GM21447 (cell line): ENCODE data around the gene BCCIP.

Experiments used
- ATAC-seq: cut with Tn5 transposase; IDR thresholded peaks from one replicate; pipeline ENCODE4 v1.9.1; 2021; ENCODE audit not compliant: unreplicated experiment

The BCCIP gene

GRCh38 chr10:125843603-125844329 lies 20.4 kb downstream of the BCCIP start:
- ATAC-seq = no peak

- no peak for ATAC-seq
Measured at GRCh38 chr10:125844751-125845221, 21.4 kb downstream of the BCCIP start.

DNA sequence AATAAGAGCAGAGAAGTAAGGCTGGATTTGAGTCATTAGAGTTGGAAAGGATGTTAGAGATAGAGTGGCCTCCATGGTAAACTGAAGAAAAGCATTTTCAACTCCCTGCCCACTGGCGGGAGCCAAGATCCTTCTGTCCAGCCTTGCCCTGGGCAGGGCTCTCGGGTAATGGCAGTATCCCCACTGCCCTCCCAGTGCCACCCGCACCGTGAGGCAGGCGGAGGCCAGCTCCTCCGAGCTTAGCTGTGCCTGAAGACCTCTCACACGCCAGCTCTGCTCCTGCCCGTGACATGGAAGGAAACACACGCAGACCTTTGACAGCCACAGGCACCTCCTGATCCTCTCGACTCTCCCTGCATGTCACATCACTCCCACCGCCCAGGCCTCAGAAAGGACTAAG lies 22.3 kb downstream of the BCCIP start:
- no peak for ATAC-seq

GRCh38 chr10:125846894-125847293 lies 23.5 kb downstream of the BCCIP start:
- peak; percentile 71 for ATAC-seq

GRCh38 chr10:125848371-125848770 lies 25.0 kb downstream of the BCCIP start:
- ATAC-seq = no peak

- ATAC-seq = no peak
Measured at GRCh38 chr10:125848857-125849256, 25.5 kb downstream of the BCCIP start.

DNA sequence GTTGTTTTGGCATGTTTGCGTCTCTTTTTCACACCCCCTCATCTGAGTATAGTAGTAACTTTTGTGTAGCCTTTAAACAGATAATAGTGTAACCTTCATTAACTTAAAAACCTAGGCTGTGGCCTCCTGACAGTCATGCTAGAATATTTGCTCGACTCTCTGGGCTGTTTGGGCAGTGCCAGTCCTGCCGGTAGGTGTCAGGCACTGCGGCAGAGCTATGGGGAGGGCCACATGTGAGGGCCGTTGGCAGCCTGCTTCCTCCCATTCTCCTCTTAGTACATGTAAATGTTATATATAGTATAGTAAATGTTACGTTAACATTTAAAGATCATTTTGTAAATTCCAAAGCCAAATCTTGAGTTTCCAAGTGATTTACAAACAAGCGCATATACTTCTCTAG lies 26.1 kb downstream of the BCCIP start:
- no peak for ATAC-seq

DNA sequence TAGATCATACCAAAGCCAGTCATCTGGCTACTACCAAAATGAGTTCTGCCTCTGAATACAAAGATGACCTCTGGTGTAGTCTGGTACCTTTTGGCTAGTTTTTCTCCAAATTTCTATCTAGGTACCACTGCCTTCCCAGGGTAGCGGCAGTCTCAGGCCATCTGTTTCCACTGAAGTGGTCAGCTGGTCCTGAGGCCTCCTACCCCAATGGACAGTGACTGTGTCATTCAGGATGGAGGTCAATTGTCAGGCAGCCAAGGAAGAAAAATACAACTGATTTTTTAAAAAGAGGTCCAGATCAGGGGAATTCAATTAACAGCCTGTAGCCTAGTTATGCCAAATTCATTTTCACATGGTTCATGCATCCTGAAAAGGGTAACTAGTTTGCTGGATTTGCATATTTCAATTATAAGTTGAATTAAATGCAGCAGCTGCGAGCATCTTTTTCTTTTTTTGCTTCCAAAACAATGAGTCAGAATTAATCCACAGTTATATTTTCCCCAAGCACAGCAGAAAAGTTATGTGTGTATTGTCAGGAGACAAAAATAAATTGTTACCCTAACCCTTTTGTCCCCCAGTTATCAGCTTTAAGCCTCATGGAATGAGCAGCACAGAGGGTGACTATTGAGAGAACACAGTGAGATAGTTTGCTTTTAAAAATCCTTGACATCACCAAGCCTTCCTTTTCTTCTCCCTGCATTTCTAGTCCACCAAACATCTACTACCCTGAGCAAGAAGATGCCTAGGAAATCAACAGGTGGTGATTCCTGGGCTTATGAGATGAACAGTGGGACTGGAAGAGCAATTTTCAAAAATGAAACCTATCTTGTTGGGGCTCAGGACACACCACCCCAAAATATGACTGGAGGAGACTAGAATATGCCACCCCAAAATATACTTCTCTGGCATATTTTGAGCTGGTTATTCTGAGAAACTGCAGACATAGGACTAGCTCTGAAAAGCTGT lies 27.7 kb downstream of the BCCIP start:
- ATAC-seq = no peak

- no peak for ATAC-seq
Measured at GRCh38 chr10:125852487-125852886, 29.1 kb downstream of the BCCIP start.

GRCh38 chr10:125857185-125857760 lies 33.9 kb downstream of the BCCIP start:
- ATAC-seq = no peak

DNA sequence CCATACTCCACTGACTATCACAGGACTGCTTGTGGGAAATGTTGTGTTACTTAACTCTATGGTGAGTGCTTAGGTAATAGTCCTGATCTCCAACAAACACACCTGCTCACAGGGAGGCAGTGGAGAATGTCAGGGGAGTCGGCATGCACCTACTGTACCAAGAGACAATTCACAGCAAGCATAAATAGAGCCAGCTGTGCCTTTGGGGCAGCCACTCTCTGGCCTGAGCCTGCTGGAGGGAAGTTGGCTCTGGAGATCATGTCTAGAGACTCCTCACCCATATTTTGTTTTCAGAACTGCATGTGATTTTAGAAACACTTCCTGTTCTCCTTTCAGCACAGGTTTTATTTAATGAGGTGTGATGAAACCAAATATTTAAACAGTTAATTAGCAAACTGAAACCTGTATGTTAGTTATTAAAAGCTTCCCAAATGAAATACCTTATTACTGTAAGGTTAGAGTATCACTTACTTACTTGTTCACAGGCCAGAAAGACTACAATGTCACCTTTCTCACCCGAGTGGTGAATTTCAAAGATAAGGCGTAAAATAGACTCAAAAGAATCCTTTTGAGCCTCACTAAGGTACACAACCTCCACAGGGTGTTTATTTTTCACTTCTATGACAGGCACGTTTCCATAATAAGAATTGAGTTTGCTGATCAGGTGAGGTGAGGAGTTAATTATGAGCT lies 35.9 kb downstream of the BCCIP start:
- ATAC-seq = no peak

GRCh38 chr10:125865120-125865519 lies 41.8 kb downstream of the BCCIP start:
- ATAC-seq = no peak

GRCh38 chr10:125866421-125867029 lies 43.2 kb downstream of the BCCIP start:
- ATAC-seq = no peak

DNA sequence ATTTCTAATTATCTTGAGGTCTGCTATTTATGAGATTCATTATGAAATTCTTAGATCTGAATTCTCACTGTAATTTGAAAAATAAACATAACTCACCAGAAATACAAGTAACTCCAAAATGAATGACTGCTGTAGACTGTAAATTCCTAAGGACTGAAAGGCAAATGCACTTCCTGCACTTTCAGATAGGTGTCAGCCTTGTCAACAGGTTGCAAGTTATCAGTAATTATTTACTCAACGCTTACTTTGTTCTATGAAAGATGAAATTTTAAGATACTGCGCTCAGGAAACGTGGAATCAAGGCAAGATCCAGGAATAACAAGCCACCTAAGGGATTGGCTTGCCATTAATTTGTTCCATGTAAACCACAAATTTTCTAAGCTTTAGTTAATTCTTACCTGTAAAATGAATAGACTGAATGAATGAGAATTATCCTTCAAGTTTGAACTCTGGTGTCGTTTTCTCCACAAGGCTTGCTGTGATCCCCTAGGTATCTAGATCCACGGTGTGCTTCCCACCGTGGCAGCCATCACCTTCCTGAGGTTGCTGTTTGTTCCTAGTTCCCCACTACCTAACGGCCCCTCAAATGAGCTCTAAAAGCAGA lies 45.1 kb downstream of the BCCIP start:
- no peak for ATAC-seq

DNA sequence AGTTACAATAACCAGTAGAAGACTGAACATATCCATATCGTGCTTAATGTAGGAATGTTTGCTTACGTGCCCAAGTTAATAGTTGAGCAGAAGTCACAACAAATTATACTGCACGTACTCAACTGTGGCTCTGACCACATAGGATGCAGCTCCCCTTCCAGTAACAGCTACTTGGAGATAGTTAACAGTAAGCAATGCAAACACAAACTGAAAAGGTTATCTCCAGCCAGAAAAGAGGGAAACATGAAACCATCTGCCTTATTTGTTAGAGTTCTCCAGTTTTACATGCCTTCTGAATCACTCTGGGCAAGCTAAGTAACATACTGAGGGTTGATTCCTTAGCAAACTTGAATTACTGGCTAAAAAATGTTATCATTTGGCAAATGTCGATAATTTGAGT lies 48.0 kb downstream of the BCCIP start:
- no peak for ATAC-seq

DNA sequence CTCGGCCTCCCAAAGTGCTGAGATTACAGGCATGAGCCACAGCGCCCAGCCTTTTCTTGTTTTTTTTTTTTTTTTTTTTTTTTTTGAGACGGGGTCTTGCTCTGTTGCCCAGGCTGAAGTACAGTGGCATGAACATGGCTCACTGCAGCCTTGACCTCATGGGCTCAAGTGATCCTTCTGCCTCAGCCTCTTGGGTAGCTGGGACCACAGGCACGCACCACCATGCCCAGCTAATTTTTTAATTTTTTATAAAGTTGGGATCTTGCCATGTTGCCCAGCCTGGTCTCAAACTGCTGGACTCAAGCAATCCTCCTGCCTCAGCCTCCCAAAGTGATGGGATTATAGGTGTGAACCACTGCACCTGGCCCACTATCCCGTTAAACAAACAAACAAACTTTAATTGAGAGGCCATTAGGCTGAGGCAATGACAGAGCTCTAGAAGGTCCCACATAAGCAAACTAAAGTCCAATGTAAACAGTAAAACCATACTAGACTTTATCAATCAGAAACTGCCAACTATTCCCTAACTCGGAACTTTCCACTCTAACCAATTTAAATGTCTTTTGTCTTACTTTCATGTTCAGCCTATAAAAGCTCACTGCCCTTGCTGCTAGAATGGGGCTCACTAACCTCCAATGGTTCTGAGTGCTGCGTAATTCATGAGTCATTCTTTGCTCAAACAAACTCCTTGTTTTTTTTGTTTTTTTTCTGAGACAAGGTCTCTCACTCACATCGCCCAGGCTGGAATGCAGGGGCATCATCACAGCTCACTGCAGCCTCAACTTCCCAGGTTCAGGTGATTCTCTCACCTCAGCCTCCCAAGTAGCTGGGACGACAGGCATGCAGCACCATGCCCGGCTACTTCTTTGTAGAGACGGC lies 55.9 kb downstream of the BCCIP start:
- no peak for ATAC-seq

GRCh38 chr10:125880719-125881118 lies 57.4 kb downstream of the BCCIP start:
- ATAC-seq = no peak

- ATAC-seq = no peak
Measured at GRCh38 chr10:125881192-125881591, 57.8 kb downstream of the BCCIP start, which contains the start of gene DHX32. TSS of gene DHX32 (minus strand) at chr10:125881292. CDS start at chr10:125880824, 468 bp downstream.

- no peak for ATAC-seq
Measured at GRCh38 chr10:125882596-125882995, 59.2 kb downstream of the BCCIP start.
